ENCODE data around the gene MRGPRX1.

DNA sequence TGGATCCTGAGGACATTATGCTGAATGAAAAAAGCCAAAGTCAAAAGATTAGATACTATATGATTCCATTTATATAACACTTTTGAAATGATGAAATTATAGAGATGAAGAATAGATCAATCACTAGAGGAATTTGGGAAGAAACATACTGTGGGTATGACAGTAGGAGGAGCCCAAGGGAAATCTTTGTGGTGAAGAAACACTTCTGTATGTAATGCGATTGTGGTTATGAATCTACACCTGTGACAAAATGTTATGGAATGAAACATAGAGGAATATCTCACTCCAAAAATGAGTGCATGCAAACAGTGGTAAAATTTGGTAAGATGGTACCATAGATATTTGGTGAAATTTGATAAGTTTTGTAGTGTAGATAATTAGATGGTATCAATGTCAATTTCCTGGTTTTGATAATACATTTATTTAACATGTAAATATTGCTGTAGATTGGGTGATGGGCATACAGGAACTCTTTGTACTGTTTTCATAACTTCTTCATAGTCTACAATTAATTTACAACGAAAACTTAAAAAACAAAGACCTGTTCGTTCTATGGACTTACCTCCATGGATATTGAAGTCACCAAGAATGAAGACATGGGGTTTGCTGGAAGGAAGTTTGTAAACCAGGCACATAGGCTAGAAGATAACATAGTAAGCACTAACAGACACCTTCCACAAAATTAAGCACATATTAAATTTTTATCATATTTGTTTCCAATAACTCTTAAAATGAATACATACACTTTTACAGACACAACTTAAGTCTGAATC lies 11.5 kb downstream of the MRGPRX1 start:
- no peak for TF ChIP-seq POLR2A (IDR thresholded peaks at IDR 0.05)
- TF ChIP-seq, protein P1, sequence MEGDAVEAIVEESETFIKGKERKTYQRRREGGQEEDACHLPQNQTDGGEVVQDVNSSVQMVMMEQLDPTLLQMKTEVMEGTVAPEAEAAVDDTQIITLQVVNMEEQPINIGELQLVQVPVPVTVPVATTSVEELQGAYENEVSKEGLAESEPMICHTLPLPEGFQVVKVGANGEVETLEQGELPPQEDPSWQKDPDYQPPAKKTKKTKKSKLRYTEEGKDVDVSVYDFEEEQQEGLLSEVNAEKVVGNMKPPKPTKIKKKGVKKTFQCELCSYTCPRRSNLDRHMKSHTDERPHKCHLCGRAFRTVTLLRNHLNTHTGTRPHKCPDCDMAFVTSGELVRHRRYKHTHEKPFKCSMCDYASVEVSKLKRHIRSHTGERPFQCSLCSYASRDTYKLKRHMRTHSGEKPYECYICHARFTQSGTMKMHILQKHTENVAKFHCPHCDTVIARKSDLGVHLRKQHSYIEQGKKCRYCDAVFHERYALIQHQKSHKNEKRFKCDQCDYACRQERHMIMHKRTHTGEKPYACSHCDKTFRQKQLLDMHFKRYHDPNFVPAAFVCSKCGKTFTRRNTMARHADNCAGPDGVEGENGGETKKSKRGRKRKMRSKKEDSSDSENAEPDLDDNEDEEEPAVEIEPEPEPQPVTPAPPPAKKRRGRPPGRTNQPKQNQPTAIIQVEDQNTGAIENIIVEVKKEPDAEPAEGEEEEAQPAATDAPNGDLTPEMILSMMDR (IDR thresholded peaks at IDR 0.05), result no peak
- TF ChIP-seq POLR2AphosphoS5 (IDR thresholded peaks at IDR 0.05), result no peak
